GM19467 (cell line): ENCODE measurements around the gene SERPINB7.

ENCODE experiments used
- ATAC-seq: cut with Tn5 transposase; IDR thresholded peaks from one replicate; pipeline ENCODE4 v1.9.1; 2021; ENCODE audit warnings: mild to moderate bottlenecking, moderate library complexity; ENCODE audit not compliant: unreplicated experiment

SERPINB7 gene

GRCh38 chr18:63837590-63837989 lies 62.4 kb downstream of the SERPINB7 start:
- ATAC-seq = no peak

GRCh38 chr18:63843008-63843407 lies 67.8 kb downstream of the SERPINB7 start:
- ATAC-seq = no peak

- ATAC-seq = no peak
Observed at GRCh38 chr18:63844254-63844653, 69.0 kb downstream of the SERPINB7 start.

- peak; percentile 56 for ATAC-seq
Observed at GRCh38 chr18:63848159-63848558, 72.9 kb downstream of the SERPINB7 start.

- ATAC-seq = peak; percentile 76
Observed at GRCh38 chr18:63850020-63850419, 74.8 kb downstream of the SERPINB7 start.

GRCh38 chr18:63850636-63851035 lies 75.4 kb downstream of the SERPINB7 start:
- no peak for ATAC-seq
